ENCODE measurements around the gene USP15. TPM values are rescaled to one million over a fixed set of nuclear protein-coding genes. Genes with fewer than 3 reads are reported as not detected.
A peak's percentile ranks its signal among the peaks of the same experiment; 100 is the strongest.
"Not testable (repeated sequence)": the region's sequence is repeated elsewhere in the genome, so short reads cannot be mapped to it uniquely, and the experiment has no call there.

USP15 gene
- total RNA-seq, 1 donor from 2014 or later: 87.3 TPM

DNA sequence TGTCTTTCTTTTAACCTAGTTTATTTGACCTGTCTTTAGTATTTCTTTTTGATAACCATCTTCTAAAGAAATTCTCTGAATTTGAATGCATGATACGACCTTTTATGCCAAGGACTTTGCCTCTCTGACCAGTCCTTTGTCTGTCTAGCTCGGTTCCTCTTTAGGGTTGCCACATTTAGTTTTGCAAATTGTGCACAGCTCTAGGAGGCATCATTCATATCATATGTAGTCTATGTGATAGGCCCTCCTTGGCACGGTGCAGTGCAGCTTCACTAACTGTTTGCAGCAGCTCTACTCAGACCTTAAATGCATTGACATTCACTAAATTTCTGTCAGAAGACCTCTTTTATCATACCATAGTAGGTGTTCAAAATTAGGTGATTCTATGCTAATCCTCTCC is 75.6 kb downstream of the USP15 start:
- TF ChIP-seq, protein P1, sequence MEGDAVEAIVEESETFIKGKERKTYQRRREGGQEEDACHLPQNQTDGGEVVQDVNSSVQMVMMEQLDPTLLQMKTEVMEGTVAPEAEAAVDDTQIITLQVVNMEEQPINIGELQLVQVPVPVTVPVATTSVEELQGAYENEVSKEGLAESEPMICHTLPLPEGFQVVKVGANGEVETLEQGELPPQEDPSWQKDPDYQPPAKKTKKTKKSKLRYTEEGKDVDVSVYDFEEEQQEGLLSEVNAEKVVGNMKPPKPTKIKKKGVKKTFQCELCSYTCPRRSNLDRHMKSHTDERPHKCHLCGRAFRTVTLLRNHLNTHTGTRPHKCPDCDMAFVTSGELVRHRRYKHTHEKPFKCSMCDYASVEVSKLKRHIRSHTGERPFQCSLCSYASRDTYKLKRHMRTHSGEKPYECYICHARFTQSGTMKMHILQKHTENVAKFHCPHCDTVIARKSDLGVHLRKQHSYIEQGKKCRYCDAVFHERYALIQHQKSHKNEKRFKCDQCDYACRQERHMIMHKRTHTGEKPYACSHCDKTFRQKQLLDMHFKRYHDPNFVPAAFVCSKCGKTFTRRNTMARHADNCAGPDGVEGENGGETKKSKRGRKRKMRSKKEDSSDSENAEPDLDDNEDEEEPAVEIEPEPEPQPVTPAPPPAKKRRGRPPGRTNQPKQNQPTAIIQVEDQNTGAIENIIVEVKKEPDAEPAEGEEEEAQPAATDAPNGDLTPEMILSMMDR (IDR thresholded peaks at IDR 0.05): no peak
- DNase-seq: no peak
- intact Hi-C loops (cut with DNase I): no loop called here

DNA sequence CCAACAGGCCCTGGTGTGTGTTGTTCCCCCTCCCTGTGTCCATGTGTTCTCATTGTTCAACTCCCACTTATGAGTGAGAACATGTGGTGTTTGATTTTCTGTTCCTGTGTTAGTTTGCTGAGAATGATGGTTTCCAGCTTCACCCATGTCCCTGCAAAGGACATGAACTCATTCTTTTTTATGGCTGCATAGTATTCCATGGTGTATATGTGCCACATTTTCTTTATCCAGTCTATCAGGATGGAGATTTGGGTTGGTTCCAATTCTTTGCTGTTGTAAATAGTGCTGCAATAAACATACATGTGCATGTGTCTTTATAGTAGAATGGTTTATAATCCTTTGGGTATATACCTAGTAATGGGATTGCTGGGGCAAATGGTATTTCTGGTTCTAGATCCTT is 77.4 kb downstream of the USP15 start:
- H3K9me3 ChIP-seq; H3K4me1 ChIP-seq; ATAC-seq; H3K4me3 ChIP-seq; DNase-seq; intact Hi-C loops (cut with DNase I); H3K27ac ChIP-seq; H3K36me3 ChIP-seq; H3K27me3 ChIP-seq: not testable (repeated sequence)

More for the DNA sequence above, 75.6 kb downstream of the USP15 start:
- Histone ChIP-seq H3K9me3 (peaks cover 6% of the 10 kb centered on the region), H3K4me1 (no peaks in the 10 kb centered on the region), H3K36me3 (peaks cover 3% of the 10 kb centered on the region), H3K27me3 (no peaks in the 10 kb centered on the region), H3K27ac (no peak overlapping the region), H3K4me3 (no peak overlapping the region)
- peak; percentile 67 for ATAC-seq

DNA sequence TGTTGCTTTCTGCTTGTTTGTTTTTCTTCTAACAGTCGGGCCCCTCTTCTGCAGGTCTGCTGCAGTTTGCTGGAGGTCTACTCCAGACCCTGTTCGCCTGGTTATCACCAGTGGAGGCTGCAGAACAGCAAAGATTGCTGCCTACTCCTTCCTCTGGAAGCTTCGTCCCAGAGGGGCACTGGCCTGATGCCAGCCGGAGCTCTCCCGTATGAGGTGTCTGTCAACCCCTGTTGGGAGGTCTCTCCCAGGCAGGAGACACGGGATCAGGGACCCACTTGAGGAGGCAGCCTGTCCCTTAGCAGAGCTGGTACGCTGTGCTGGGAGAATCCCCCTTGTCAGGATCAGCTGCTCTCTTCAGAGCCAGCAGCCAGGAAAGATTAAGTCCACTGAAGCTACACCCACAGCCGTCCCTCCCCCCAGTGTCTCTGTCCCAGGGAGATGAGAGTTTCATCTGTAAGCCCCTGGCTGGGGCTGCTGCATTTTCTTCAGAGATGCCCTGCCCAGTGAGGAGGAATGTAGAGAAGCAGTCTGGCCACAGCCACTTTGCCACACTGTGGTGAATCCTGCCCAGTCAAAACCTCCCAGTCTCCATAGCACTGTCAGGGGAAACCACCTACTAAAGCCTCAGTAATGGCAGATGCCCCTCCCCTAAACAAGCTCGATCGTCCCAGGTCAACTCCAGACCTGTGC is 82.6 kb downstream of the USP15 start:
- intact Hi-C loops (cut with DNase I); DNase-seq; H3K27ac ChIP-seq: not testable (repeated sequence)

GRCh38 chr12:62343304-62344120 is 83.3 kb downstream of the USP15 start:
- H3K27me3 ChIP-seq; H3K27ac ChIP-seq; ATAC-seq; intact Hi-C loops (cut with DNase I); H3K9me3 ChIP-seq; H3K4me1 ChIP-seq; H3K4me3 ChIP-seq; DNase-seq: not testable (repeated sequence)
- H3K36me3 ChIP-seq: peaks cover 11% of the 10 kb centered on the region

More for the DNA sequence above, 82.6 kb downstream of the USP15 start:
- H3K9me3 ChIP-seq, H3K27me3 ChIP-seq, H3K4me1 ChIP-seq, ATAC-seq, H3K4me3 ChIP-seq: not testable (repeated sequence)
- H3K36me3 ChIP-seq: peaks cover 11% of the 10 kb centered on the region

DNA sequence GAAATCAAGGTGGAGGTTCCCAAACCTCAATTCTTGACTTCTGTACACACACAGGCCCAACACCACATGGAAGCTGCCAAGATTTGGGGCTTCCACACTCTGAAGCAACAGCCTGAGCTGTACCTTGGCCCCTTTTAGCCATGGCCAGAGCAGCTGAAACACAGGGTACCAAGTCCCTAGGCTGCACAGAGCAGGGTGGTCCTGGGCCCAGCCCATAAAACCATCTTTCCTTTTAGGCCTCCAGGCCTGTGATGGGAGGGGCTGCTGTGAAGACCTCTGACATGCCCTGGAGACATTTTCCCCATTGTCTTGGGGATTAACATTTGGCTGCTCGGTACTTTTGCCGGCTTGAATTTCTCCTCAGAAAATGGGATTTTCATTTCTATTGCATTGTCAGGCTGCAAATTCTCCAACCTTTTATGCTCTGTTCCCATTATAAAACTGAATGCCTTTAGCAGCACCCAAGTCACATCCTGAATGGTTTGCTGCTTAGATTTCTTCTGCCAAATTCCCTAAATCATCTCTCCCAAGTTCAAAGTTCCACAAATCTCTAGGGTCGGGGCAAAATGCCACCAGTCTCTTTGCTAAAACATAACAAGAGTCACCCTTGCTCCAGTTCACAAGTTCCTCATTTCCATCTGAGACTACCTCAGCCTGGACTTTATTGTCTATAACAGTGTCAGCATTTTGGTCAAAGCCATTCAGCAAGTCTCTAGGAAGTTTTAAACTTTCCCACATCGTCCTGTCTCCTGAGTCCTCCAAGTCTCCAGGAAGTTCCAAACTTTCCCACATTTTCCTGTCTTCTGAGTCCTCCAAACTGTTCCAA is 84.7 kb downstream of the USP15 start:
- H3K9me3 ChIP-seq; H3K4me3 ChIP-seq; H3K27ac ChIP-seq; intact Hi-C loops (cut with DNase I); ATAC-seq; H3K4me1 ChIP-seq; H3K27me3 ChIP-seq; DNase-seq: not testable (repeated sequence)
- H3K36me3 ChIP-seq: peaks cover 11% of the 10 kb centered on the region

DNA sequence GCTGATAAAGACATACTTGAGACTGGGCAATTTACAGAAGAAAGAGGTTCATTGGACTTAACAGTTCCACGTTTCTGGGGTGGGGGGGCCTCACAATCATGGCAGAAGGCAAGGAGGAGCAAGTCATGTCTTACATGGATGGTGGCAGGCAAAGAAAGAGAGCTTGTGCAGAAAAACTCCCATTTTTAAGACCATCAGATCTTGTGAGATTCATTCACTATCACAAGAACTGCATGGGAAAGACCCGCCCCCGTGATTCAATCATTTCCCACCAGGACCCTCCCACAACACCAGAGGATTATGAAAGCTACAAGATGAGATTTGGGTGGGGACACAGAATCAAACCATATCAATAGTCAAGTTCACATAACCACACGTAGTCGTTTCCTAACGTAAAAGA is 85.5 kb downstream of the USP15 start:
- peaks cover 14% of the 10 kb centered on the region for H3K36me3 ChIP-seq
- ATAC-seq: no peak
- no peaks in the 10 kb centered on the region for H3K27me3 ChIP-seq
- H3K27ac ChIP-seq: no peak overlapping the region
- no peak for DNase-seq
- no peak overlapping the region for H3K4me3 ChIP-seq
- H3K4me1 ChIP-seq: no peaks in the 10 kb centered on the region
- intact Hi-C loops (cut with DNase I): no loop called here
- TF ChIP-seq, protein P1 (IDR thresholded peaks at IDR 0.05): no peak
- no peaks in the 10 kb centered on the region for H3K9me3 ChIP-seq

DNA sequence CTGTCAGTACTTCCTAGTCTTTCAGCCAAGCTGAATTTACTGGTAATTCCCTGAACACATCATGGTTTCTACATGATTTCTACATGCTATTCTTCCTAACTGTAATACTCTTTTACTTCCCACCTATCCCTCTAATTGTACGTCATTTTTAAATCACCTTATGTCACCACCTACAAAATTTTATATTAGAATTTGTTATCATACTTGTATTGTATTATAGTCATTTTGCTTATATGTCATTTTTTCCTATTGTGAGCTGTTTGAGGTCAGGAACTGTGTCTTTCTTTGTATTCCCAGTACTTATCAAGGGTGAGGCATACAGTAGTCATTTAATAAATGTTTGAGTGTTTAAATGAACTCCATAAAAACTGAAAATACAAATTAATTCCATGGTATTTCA is 86.6 kb downstream of the USP15 start:
- no peaks in the 10 kb centered on the region for H3K4me1 ChIP-seq
- no peak overlapping the region for H3K27ac ChIP-seq
- H3K4me3 ChIP-seq: no peak overlapping the region
- intact Hi-C loops (cut with DNase I): no loop called here
- TF ChIP-seq, protein P1 (IDR thresholded peaks at IDR 0.05): no peak
- ATAC-seq: no peak
- DNase-seq: no peak
- no peaks in the 10 kb centered on the region for H3K9me3 ChIP-seq
- H3K27me3 ChIP-seq: no peaks in the 10 kb centered on the region
- H3K36me3 ChIP-seq: peaks cover 19% of the 10 kb centered on the region

All from upper lobe of right lung (tissue), 1 donor.